Mucosa of gallbladder (tissue), 1 donor: ENCODE data around the gene CHST1. TPM values are rescaled to one million over a fixed set of nuclear protein-coding genes. Genes with fewer than 3 reads are reported as not detected.

ENCODE experiments used
- DNase-seq: peaks from one replicate; pipeline ENCODE4 v3.0.0-alpha.2; 2020; ENCODE audit warnings: low spot score
- total RNA-seq: library from RNA; stranded (reverse); gene quantifications from one replicate; pipeline ENCODE4 v1.2.1, GENCODE V29; 2021
- donor health status: DM: no; HTN: no; CAD: no.

CHST1 gene
- total RNA-seq, 1 donor from 2014 or later = 1.8 TPM

- no peak for DNase-seq
Observed at GRCh38 chr11:45674481-45675190, 9.2 kb upstream of the CHST1 start.

DNA sequence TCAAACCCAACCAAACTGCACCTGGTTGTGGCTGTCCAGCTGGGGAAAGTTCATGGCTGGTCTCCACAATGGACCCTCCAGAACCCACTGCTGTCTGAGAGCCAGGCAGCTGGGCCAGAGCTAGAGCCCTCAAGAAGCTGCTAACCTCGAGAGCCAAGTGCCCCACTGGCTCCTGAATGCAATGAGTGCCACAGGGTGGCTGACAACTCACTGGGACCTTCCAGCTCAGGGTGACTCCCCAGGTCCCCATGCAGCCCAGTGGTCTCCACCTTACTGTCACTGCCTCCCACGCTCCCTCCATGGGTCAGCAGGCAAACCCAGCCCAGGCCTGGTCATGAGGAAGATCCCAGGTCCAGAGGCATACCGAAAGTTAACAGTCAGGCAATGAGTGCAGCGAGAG, 8.0 kb upstream of the CHST1 start:
- no peak for DNase-seq

- DNase-seq = no peak
Observed at GRCh38 chr11:45672593-45672992, 7.2 kb upstream of the CHST1 start.

DNA sequence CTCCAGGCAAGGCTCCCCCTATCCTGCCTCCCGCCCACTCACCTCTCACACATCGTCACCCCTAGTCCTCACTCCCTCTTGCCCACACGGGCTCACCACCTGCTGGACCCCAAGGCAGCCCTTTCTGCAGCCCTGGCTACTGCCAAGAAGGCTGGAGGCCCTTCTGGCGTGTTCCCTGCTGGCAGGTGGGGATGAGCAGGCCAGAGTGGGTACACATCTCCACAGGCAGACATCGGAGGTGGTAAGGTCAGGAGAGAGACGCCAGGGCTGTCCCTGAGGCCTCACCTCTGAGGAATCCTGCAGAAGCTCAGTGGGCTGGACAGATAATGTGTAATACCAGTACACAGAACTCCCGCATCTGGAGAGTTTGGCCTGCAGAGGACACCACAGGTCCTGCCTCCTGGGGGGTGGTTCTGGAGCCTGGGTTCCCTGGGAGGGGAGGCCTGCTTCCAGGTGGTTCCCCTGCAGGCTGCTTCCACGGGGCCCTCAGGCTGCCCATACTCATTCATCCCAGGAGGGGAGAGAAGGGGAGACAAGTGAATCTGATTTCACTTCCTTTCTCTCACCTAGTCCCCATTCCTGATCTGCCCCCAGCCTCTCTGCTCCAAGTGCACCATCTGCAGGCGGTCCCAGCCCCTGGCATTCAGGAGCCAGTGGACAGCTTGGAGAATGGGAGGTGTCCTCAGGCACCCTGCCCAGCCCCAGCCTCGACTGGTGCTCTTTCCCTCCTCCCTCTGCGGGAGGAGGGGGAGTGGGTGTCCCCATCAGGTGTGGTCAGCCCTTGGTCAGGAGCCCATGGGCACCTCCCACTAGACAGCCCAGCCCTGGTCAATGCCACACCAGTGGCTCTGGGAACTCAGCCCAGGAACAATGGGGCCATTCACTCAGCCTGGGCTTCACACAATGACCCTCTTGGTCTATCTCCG, 6.1 kb upstream of the CHST1 start:
- peak; percentile 58 for DNase-seq

GRCh38 chr11:45670386-45671135, 5.1 kb upstream of the CHST1 start:
- no peak for DNase-seq

DNA sequence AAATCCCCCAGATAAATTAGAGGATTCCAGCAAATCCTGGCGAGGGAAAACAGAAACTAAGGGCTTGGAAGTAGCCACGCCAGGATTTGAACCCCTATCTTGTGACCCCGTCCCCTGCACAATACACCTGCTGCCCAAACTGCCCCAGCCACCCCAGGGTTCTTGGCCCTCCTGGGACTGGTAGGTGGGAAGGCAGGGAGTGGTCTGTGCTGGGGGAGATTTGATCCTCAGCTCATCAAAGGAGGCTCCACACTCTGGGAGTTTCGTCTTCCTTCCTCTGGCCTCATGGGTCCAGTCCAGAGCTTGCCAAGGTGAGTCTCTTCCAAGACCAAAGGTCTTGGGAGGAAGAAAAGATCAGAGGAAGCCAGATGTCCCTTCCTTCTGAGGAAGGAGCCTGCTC, 4.5 kb upstream of the CHST1 start:
- DNase-seq = no peak

DNA sequence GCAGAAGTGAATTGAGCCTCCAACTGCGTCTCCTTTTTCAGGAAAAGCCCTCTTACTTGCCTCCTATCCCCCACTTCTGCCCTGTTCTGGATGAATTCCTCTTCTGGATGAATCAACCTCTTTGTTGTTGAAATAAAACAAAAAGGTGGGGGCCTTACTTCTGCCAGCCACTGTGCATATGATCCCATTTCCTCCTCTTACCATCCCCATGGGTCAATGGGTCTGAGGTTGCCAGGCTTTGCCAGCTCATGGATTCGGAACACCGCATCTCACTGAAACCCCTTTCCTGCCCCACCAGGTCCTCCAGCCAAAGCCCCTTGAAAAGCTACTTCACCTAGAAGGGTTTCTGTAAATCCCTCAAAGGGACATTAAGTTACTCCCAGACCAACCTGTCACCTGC, 3.7 kb upstream of the CHST1 start:
- no peak for DNase-seq

GRCh38 chr11:45667929-45668680, 2.7 kb upstream of the CHST1 start:
- no peak for DNase-seq

GRCh38 chr11:45666648-45667642, 1.5 kb upstream of the CHST1 start:
- DNase-seq = no peak

DNA sequence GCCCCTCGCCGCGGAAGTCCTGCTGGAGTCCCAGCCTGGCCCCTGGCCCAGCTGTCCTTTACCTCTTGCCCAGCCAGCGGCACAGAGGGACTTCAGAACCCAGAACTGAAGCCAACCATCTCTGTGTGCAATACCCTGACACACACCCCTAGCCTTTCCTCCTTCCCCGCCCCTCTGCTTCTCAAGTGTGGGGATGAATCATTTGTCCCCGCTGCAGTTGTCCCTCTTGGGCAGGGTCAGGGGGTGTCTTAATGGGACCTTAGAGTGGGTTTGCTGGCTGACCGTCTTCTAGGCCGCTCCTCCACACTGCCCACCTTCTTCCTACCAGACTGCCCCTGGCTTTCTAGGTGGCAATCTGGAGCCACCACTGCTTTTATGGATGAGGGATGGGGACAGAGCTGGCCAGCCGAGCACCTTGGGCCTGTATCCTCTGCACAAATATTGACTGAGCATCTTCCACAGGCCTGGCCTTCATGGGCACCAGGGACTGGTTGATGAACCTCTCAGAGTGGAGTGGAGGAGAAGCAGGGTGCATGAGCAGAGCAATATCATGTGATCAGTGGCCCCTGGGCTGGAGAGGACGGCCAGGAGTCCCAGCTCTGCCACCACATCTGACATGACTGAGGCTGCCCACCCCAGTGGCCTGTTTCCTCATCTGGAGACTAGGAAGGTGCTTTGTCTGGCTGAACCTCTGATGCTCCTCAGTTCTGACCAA, 668 bp upstream of the CHST1 start:
- DNase-seq = no peak

GRCh38 chr11:45664376-45665205, 831 bp downstream of the CHST1 start:
- no peak for DNase-seq

DNA sequence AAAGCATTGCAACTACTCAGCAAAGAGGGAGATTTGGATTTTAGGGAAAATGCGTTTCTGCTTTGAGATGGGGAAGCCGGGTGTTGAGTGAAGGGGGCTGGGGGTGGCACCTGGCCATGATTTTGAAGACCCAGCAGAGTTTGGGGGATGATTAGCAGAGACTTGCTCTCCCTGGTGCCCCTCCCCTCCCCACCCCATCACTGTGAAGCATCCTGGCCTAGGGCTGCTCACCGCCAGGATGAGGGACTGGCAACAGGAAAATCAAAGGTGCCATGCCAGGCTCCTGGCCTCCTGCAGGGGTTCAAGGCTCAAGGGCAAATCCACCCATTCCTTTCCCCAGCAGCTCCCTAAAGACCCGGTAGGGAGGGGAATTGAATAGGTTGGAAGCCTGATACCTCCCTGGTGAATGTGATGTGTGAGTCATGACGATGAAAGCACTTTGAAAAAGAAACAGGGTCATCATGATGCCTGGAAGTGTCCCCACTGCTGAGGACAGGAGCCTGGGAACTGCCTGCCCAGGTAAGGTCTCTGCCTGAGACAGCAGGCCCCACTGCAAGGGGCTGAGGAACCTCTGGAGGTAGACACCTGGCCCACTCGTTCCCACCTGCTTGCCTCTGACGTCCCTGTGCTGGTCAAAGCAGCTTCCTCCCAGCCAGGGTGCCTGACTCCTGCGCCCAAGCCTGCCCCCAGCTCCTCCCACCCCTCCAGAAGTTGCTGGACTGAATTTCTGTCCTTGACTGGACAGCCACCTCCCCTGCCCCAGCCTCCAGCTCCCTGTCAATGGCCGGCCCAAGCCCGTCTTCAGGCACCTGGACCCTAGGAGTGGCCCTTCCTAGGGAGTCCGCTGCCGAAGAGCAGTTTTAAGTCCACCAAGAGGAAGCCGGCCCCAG, 1.7 kb downstream of the CHST1 start:
- no peak for DNase-seq

DNA sequence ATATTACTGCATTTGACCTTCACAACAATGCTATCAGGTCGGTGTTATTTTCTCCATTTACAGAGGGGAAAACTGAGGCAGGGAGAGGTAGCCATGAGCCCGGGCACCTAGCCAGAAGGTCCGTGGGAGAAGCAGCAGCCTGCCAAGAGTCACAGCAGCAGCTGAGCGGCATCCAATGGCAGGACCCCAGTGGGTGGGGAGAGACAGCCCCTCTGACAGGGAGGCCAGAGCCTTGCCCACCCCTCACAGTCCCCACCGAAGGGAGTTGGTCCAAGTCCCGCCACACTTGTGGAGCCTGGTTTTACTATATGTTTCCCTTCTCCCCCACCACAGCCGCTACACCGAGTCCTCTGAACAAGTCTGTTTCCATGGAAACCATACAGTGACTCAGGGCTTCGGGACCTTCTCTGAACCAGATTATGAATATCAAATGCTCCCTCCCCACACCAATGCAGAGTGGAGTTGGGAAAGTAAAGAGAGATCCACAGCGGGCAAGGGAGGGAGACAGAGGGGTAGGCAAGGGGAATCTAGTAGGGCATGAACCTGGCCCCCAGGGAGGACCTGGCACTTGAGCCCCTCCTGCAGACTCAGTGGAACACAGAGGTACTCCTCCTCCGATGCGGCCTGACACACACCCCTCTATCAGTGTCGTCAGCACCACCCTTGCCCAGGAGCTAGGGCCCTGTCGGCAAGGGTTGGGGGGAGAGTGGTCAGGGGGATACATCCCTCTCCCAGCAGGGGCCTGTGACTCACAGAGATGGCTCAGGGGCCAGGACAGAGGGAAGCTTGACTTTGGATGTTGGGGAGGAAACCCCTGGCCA, 2.5 kb downstream of the CHST1 start:
- no peak for DNase-seq

- DNase-seq = no peak
Observed at GRCh38 chr11:45662096-45662664, 3.2 kb downstream of the CHST1 start.

GRCh38 chr11:45661439-45662055, 3.9 kb downstream of the CHST1 start:
- no peak for DNase-seq
